Endothelial cell of umbilical vein (primary cell): ENCODE results near the gene NCL. TPM values are rescaled to one million over a fixed set of nuclear protein-coding genes. Genes with fewer than 3 reads are reported as not detected.

ENCODE experiments used
- BruUV-seq: library from RNA; stranded (reverse); fragments of 400-500 nt; replicated peaks from 2 replicates; lab custom pipeline; 2021; lab: Mats Ljungman, UMichigan
- CTCF ChIA-PET: fragments of 300-600, 350-600 bp; sonication (Branson Sonifier 250); formaldehyde crosslinking; loops from one replicate; lab custom pipeline; 2021; ENCODE audit warnings: antibody characterized with exemption, inconsistent platforms; lab: Charles Lee
- POLR2A ChIA-PET: fragments of 300-600, 350-600 bp; sonication (Branson Sonifier 250); formaldehyde crosslinking; loops from one replicate; lab custom pipeline; 2021; ENCODE audit warnings: antibody characterized with exemption, inconsistent platforms; lab: Charles Lee
- DNase-seq: peaks from one replicate; pipeline ENCODE4 v3.0.0-alpha.2; 2011; ENCODE audit warnings: low read depth, low spot score
- FAIRE-seq: peaks from 2 replicates; lab custom pipeline; 2011; peaks lifted over from hg19 to GRCh38; lab: Jason Lieb, UNC
- H2AFZ ChIP-seq: 2 replicates; pipeline ENCODE4 v1.6.0; 2012; ENCODE audit warnings: low read depth, low read length, control low read depth, inconsistent platforms
- H3K27ac ChIP-seq: 2 replicates; pipeline ENCODE4 v1.5.1; 2011; ENCODE audit warnings: low read depth, mild to moderate bottlenecking, control low read depth, low read length, moderate library complexity; ENCODE audit not compliant: insufficient read depth
- H3K27me3 ChIP-seq, 2 experiments: 2 replicates each; pipeline versions ENCODE4 v1.6.0 to v1.6.1; 2011; ENCODE audit warnings: low read length in 2 of 2, mixed read lengths in 1 of 2; ENCODE audit not compliant: control insufficient read depth in 2 of 2, insufficient read depth in 2 of 2
- H3K36me3 ChIP-seq, 2 experiments: 2 replicates in 1 of 2; 3 replicates in 1 of 2; pipeline ENCODE4 v1.5.1; 2011; ENCODE audit warnings: low read length in 2 of 2, mild to moderate bottlenecking in 1 of 2, moderate library complexity in 1 of 2; ENCODE audit not compliant: control insufficient read depth in 2 of 2, insufficient read depth in 2 of 2; ENCODE audit errors: extremely low read depth in 1 of 2
- H3K4me1 ChIP-seq: 3 replicates; pipeline ENCODE4 v1.5.1; 2011; ENCODE audit warnings: mild to moderate bottlenecking, low read length; ENCODE audit not compliant: control insufficient read depth, insufficient read depth; ENCODE audit errors: extremely low read depth
- H3K4me2 ChIP-seq: 2 replicates; pipeline ENCODE4 v1.6.1; 2011; ENCODE audit warnings: low read length, control low read depth, mixed read lengths; ENCODE audit not compliant: insufficient read depth
- H3K4me3 ChIP-seq, 3 experiments: fragments of 200-600 bp in 1 of 3; sonication (generic), shearing (Covaris generic) in 1 of 3; replicated peaks in 1 of 3; 2 replicates each; pipeline ENCODE4 v1.5.1; 2011 to 2016; ENCODE audit warnings: control low read depth in 3 of 3, low read length in 3 of 3, mild to moderate bottlenecking in 2 of 3, inconsistent platforms in 1 of 3, low read depth in 1 of 3, moderate library complexity in 1 of 3; ENCODE audit not compliant: insufficient read depth in 1 of 3
- H3K79me2 ChIP-seq: 2 replicates; pipeline ENCODE4 v1.6.0; 2012; ENCODE audit warnings: low read length, inconsistent platforms; ENCODE audit not compliant: control insufficient read depth, insufficient read depth
- H3K9ac ChIP-seq: replicated peaks from 2 replicates; pipeline ENCODE3; 2011; ENCODE audit warnings: low read length, control low read depth; ENCODE audit not compliant: insufficient read depth; ENCODE audit errors: extremely low read depth
- H3K9me1 ChIP-seq: replicated peaks from 3 replicates; pipeline ENCODE4 v1.6.0; 2011; ENCODE audit warnings: mild to moderate bottlenecking, low read length; ENCODE audit not compliant: control insufficient read depth, insufficient read depth; ENCODE audit errors: extremely low read depth
- H3K9me3 ChIP-seq: replicated peaks from 2 replicates; pipeline ENCODE4 v1.5.1; 2012; ENCODE audit warnings: low read length, inconsistent platforms; ENCODE audit not compliant: control insufficient read depth, insufficient read depth
- H4K20me1 ChIP-seq: replicated peaks from 2 replicates; pipeline ENCODE3; 2011; ENCODE audit warnings: mild to moderate bottlenecking, low read length; ENCODE audit not compliant: control insufficient read depth, insufficient read depth; ENCODE audit errors: extremely low read depth
- CTCF ChIP-seq, 2 donors: IDR thresholded peaks; 1 replicate in 1 of 2; 2 replicates in 1 of 2; pipeline ENCODE4 v1.5.1; 2011; ENCODE audit warnings: low read length in 2 of 2, mild to moderate bottlenecking in 2 of 2, moderate library complexity in 2 of 2, control low read depth in 1 of 2, inconsistent platforms in 1 of 2, low read depth in 1 of 2; ENCODE audit not compliant: insufficient read depth in 1 of 2; ENCODE audit errors: extremely low read depth in 1 of 2
- EZH2 ChIP-seq: IDR thresholded peaks from 2 replicates; pipeline ENCODE4 v1.6.1; 2012; ENCODE audit warnings: borderline replicate concordance, low read depth, mild to moderate bottlenecking, moderate library complexity, low read length, inconsistent platforms; ENCODE audit not compliant: severe bottlenecking
- FOS ChIP-seq: IDR thresholded peaks from 2 replicates; pipeline ENCODE4 v1.6.1; 2011; ENCODE audit warnings: mild to moderate bottlenecking, low read length, moderate library complexity, borderline replicate concordance; ENCODE audit not compliant: insufficient read depth
- GATA2 ChIP-seq: IDR thresholded peaks from 2 replicates; pipeline ENCODE4 v1.7.0; 2011; ENCODE audit warnings: low read depth, mild to moderate bottlenecking, moderate library complexity, mixed read lengths, low read length; ENCODE audit not compliant: insufficient read length, insufficient read depth
- JUN ChIP-seq: IDR thresholded peaks from 2 replicates; pipeline ENCODE4 v1.6.1; 2011; ENCODE audit warnings: borderline replicate concordance, low read depth; ENCODE audit not compliant: insufficient read length, insufficient read depth
- MAX ChIP-seq: IDR thresholded peaks from 2 replicates; pipeline ENCODE4 v1.6.1; 2011; ENCODE audit not compliant: insufficient read depth, insufficient read length
- MYC ChIP-seq: IDR thresholded peaks from one replicate; pipeline ENCODE4 v1.6.1; 2011; ENCODE audit warnings: mild to moderate bottlenecking, low read depth, low read length
- POLR2A ChIP-seq: IDR thresholded peaks from 2 replicates; pipeline ENCODE4 v1.6.1; 2012; ENCODE audit warnings: low read depth, mild to moderate bottlenecking, control low read depth, low read length
- POLR2AphosphoS5 ChIP-seq: IDR thresholded peaks from 2 replicates; pipeline ENCODE4 v1.6.1; 2012; ENCODE audit warnings: low read depth, mild to moderate bottlenecking, control low read depth, low read length, moderate library complexity; ENCODE audit not compliant: insufficient read depth
- dilution Hi-C: fragments of 300-500 bp; cut with MboI; formaldehyde crosslinking; loops from one replicate; pipeline ENCODE4 v1.15.0; 2019; ENCODE audit warnings: low sequenced_read_pairs; ENCODE audit not compliant: extremely low pct_ligation_motif_present
- intact Hi-C: fragments of 100-400 bp; cut with micrococcal nuclease; formaldehyde crosslinking; loops from one replicate; pipeline ENCODE4 v1.10.0; 2022
- polyA plus RNA-seq, 4 experiments: library from polyadenylated mRNA; depleted of rRNA in 3 of 4; stranded (reverse) in 3 of 4; unstranded in 1 of 4; fragments of >200 nt; gene quantifications; 2 replicates each; pipeline versions ENCODE4 v1.2.1 to v1.2.3, GENCODE V29; 2011 to 2012; ENCODE audit warnings: missing spikeins in 1 of 4
- total RNA-seq: library from RNA; stranded (reverse); gene quantifications from 2 replicates; pipeline ENCODE4 v1.2.3, GENCODE V29; 2021

Gene NCL
- total and polyA plus RNA-seq, 2 donors (not counting 3 experiments of a cell fraction or from before 2014, with no cell fraction given), result 35.3 to 708 TPM

GRCh38 chr2:231425811-231426703, 38.2 kb downstream of the NCL start:
- Histone ChIP-seq H3K27me3 (peaks cover 2 to 3% of the 10 kb centered on the region in 2 experiments), H4K20me1 (no peaks in the 10 kb centered on the region), H3K4me3 (no peak overlapping the region), H3K4me2 (no peak overlapping the region), H3K9me3 (no peaks in the 10 kb centered on the region), H3K79me2 (no peaks in the 10 kb centered on the region), H3K9me1 (no peaks in the 10 kb centered on the region), H3K27ac (no peak overlapping the region), H3K4me1 (no peaks in the 10 kb centered on the region), H3K9ac (no peak overlapping the region), H3K36me3 (no peaks in the 10 kb centered on the region), H2AFZ (no peak overlapping the region)
- no peak for DNase-seq
- CTCF ChIA-PET, result interaction anchor here (1.2 to 1.4 kb wide), 2 partner anchors 26 to 196 kb away, joined by 3 to 6 read pairs; no protein-coding TSS in a partner anchor
- dilution Hi-C loops (no loop called here), intact Hi-C loops (no loop called here)
- POLR2A ChIA-PET, result no interaction called here
- TF ChIP-seq MYC, result no peak
- TF ChIP-seq MAX, result no peak
- no peak for TF ChIP-seq EZH2
- TF ChIP-seq CTCF (IDR thresholded peaks at IDR 0.05; ENCODE audit: extremely low read depth in 1 of 2, insufficient read depth in 1 of 2, low read depth in 1 of 2, low read length in 2 of 2), result no peak
- no peak for TF ChIP-seq POLR2A
- no peak for TF ChIP-seq FOS
- TF ChIP-seq GATA2, result no peak
- no peak for TF ChIP-seq JUN
- no peak for TF ChIP-seq POLR2AphosphoS5
- no peak for FAIRE-seq
- BruUV-seq, result no TSS peak
